Measurements from ENCODE around the gene OR2A12.

GRCh38 chr7:144038887-144039286, 47.2 kb upstream of the OR2A12 start:
- TF ChIP-seq CTCF (IDR thresholded peaks at IDR 0.05), result no peak
- no peak for TF ChIP-seq POLR2A (IDR thresholded peaks at IDR 0.05)
- no peak for TF ChIP-seq POLR2AphosphoS5 (IDR thresholded peaks at IDR 0.05)
- TF ChIP-seq EP300 (IDR thresholded peaks at IDR 0.05), result no peak
